ENCODE data around the gene DEGS1. TPM values are rescaled to one million over a fixed set of nuclear protein-coding genes. Genes with fewer than 3 reads are reported as not detected.

The DEGS1 gene
- total RNA-seq, 1 experiment from 2014 or later = 20.0 TPM

- intact Hi-C loops (cut with micrococcal nuclease; ENCODE audit: unreplicated experiment) = no loop called here
These were observed 12.1 kb upstream of the DEGS1 start for GRCh38 chr1:224170748-224171478.

GRCh38 chr1:224172229-224172628 lies 10.8 kb upstream of the DEGS1 start:
- ChIA-PET CTCF (interaction anchor here (0.6 kb wide), 1 partner anchor 55 kb away, joined by 4 read pairs; no protein-coding TSS in a partner anchor), POLR2A (ENCODE audit: unreplicated experiment) (no interaction called here)
- H2AFZ ChIP-seq = no peak overlapping the region

More at GRCh38 chr1:224170748-224171478, 12.1 kb upstream of the DEGS1 start:
- H3K9me3 ChIP-seq (ENCODE audit: insufficient read depth, low read depth) = no peaks in the 10 kb centered on the region; the same call in 1 of the 2 replicates
- H4K20me1 ChIP-seq (ENCODE audit: insufficient read depth) = no peaks in the 10 kb centered on the region
- DNase-seq = peak; percentile 25 to 45
- no peak overlapping the region for H2AFZ ChIP-seq
- peaks cover 19% of the 10 kb centered on the region; the same call in 1 of the 2 replicates for H3F3A ChIP-seq (ENCODE audit: insufficient read depth, low read depth)
- H3K27ac ChIP-seq = no peak overlapping the region
- H3K36me3 ChIP-seq (ENCODE audit: low read depth) = no peaks in the 10 kb centered on the region
- H3K79me2 ChIP-seq (ENCODE audit: low read depth) = no peaks in the 10 kb centered on the region
- peaks cover 23% of the 10 kb centered on the region for H3K4me1 ChIP-seq (replicated peaks; ENCODE audit: insufficient read depth)
- ChIA-PET POLR2A (ENCODE audit: unreplicated experiment) (no interaction called here), CTCF (interaction anchor here (0.5 kb wide), 1 partner anchor 88 kb away, joined by 3 read pairs; no protein-coding TSS in a partner anchor)
- no TSS peak for BruUV-seq (replicated peaks)
- no peak overlapping the region for H3K4me3 ChIP-seq
- H3K27me3 ChIP-seq (ENCODE audit: insufficient read depth, low read depth) = no peaks in the 10 kb centered on the region
- peak; percentile 60 for TF ChIP-seq CTCF (conservative IDR thresholded peaks at IDR 0.05)
- no peak for TF ChIP-seq EZH2 (IDR thresholded peaks at IDR 0.05; ENCODE audit: low read depth)
- no peak overlapping the region for H3K4me2 ChIP-seq
- no peaks in the 10 kb centered on the region for H3K9me2 ChIP-seq (ENCODE audit: insufficient read depth)

GRCh38 chr1:224173523-224173922 lies 9.5 kb upstream of the DEGS1 start:
- TF ChIP-seq EZH2 (IDR thresholded peaks at IDR 0.05; ENCODE audit: low read depth) (no peak), CTCF (conservative IDR thresholded peaks at IDR 0.05) (no peak)
- Histone ChIP-seq H4K20me1 (ENCODE audit: insufficient read depth) (no peaks in the 10 kb centered on the region), H3K79me2 (ENCODE audit: low read depth) (no peaks in the 10 kb centered on the region), H3K4me1 (replicated peaks; ENCODE audit: insufficient read depth) (peaks cover 22% of the 10 kb centered on the region), H3K4me3 (no peak overlapping the region), H3K9me2 (ENCODE audit: insufficient read depth) (no peaks in the 10 kb centered on the region), H3K4me2 (no peak overlapping the region), H3K36me3 (ENCODE audit: low read depth) (no peaks in the 10 kb centered on the region), H2AFZ (no peak overlapping the region), H3K27me3 (ENCODE audit: insufficient read depth, low read depth) (no peaks in the 10 kb centered on the region), H3K9me3 (ENCODE audit: insufficient read depth, low read depth) (no peaks in the 10 kb centered on the region; the same call in 1 of the 2 replicates), H3K27ac (no peak overlapping the region), H3F3A (ENCODE audit: insufficient read depth, low read depth) (peaks cover 10% of the 10 kb centered on the region; the same call in 1 of the 2 replicates)
- intact Hi-C loops (cut with micrococcal nuclease; ENCODE audit: unreplicated experiment) = no loop called here
- DNase-seq = peak in 1 of 2 experiments; percentile 45
- ChIA-PET POLR2A (ENCODE audit: unreplicated experiment) (no interaction called here), CTCF (no interaction called here)
- no TSS peak for BruUV-seq (replicated peaks)

More at GRCh38 chr1:224172229-224172628, 10.8 kb upstream of the DEGS1 start:
- Histone ChIP-seq H3K4me3 (no peak overlapping the region), H3K9me2 (ENCODE audit: insufficient read depth) (no peaks in the 10 kb centered on the region), H3K4me1 (replicated peaks; ENCODE audit: insufficient read depth) (peaks cover 23% of the 10 kb centered on the region), H3F3A (ENCODE audit: insufficient read depth, low read depth) (peaks cover 12% of the 10 kb centered on the region; the same call in 1 of the 2 replicates), H3K27me3 (ENCODE audit: insufficient read depth, low read depth) (no peaks in the 10 kb centered on the region), H4K20me1 (ENCODE audit: insufficient read depth) (no peaks in the 10 kb centered on the region), H3K9me3 (ENCODE audit: insufficient read depth, low read depth) (no peaks in the 10 kb centered on the region; the same call in 1 of the 2 replicates), H3K36me3 (ENCODE audit: low read depth) (no peaks in the 10 kb centered on the region), H3K27ac (no peak overlapping the region), H3K4me2 (no peak overlapping the region), H3K79me2 (ENCODE audit: low read depth) (no peaks in the 10 kb centered on the region)
- intact Hi-C loops (cut with micrococcal nuclease; ENCODE audit: unreplicated experiment) = no loop called here
- TF ChIP-seq EZH2 (IDR thresholded peaks at IDR 0.05; ENCODE audit: low read depth) (no peak), CTCF (conservative IDR thresholded peaks at IDR 0.05) (no peak)
- DNase-seq = no peak
- BruUV-seq (replicated peaks) = no TSS peak
